GM21381 (cell line): ENCODE data around the gene HTR6.

Source experiments
- ATAC-seq: cut with Tn5 transposase; IDR thresholded peaks from one replicate; pipeline ENCODE4 v1.9.1; 2021; ENCODE audit warnings: mild to moderate bottlenecking, moderate library complexity; ENCODE audit not compliant: unreplicated experiment

The HTR6 gene

GRCh38 chr1:19656134-19656779 is 8.4 kb upstream of the HTR6 start:
- ATAC-seq, result no peak

- ATAC-seq, result no peak
These were observed 7.8 kb upstream of the HTR6 start for GRCh38 chr1:19656780-19657466.

- ATAC-seq, result no peak
These were observed 7.2 kb upstream of the HTR6 start for GRCh38 chr1:19657511-19657910.

GRCh38 chr1:19658186-19658585 is 6.5 kb upstream of the HTR6 start:
- no peak for ATAC-seq

GRCh38 chr1:19661721-19662228 is 2.9 kb upstream of the HTR6 start:
- ATAC-seq, result no peak

- no peak for ATAC-seq
These were observed 2.4 kb upstream of the HTR6 start for GRCh38 chr1:19662313-19662712.

- ATAC-seq, result no peak
These were observed 466 bp downstream of the HTR6 start for GRCh38 chr1:19665186-19665495.

GRCh38 chr1:19665496-19666465 is 1.1 kb downstream of the HTR6 start:
- no peak for ATAC-seq

- no peak for ATAC-seq
These were observed 4.2 kb downstream of the HTR6 start for GRCh38 chr1:19668888-19669287.

GRCh38 chr1:19670787-19671186 is 6.1 kb downstream of the HTR6 start:
- ATAC-seq, result no peak

GRCh38 chr1:19672237-19672636 is 7.6 kb downstream of the HTR6 start:
- ATAC-seq, result no peak

- ATAC-seq, result no peak
These were observed 11.1 kb downstream of the HTR6 start for GRCh38 chr1:19675797-19676196.

- no peak for ATAC-seq
These were observed 11.8 kb downstream of the HTR6 start for GRCh38 chr1:19676438-19676922.

- ATAC-seq, result no peak
These were observed 13.8 kb downstream of the HTR6 start for GRCh38 chr1:19678493-19678892.

GRCh38 chr1:19678931-19679453 is 14.3 kb downstream of the HTR6 start:
- no peak for ATAC-seq

- no peak for ATAC-seq
These were observed 15.0 kb downstream of the HTR6 start for GRCh38 chr1:19679691-19680090.

GRCh38 chr1:19680644-19681043 is 16.0 kb downstream of the HTR6 start:
- ATAC-seq, result no peak

- ATAC-seq, result no peak
These were observed 17.6 kb downstream of the HTR6 start for GRCh38 chr1:19682257-19682656.

- ATAC-seq, result no peak
These were observed 18.2 kb downstream of the HTR6 start for GRCh38 chr1:19682901-19683300.

GRCh38 chr1:19683351-19683750 is 18.7 kb downstream of the HTR6 start:
- no peak for ATAC-seq

GRCh38 chr1:19684677-19685076 is 20.0 kb downstream of the HTR6 start:
- no peak for ATAC-seq
